H1 (cell line): Measurements from ENCODE around the gene MED12L. TPM values are rescaled to one million over a fixed set of nuclear protein-coding genes. Genes with fewer than 3 reads are reported as not detected.

Experiments used
- ATF2 ChIP-seq: IDR thresholded peaks from 2 replicates; pipeline ENCODE4 v1.6.1; 2012; ENCODE audit warnings: low read length, inconsistent platforms
- CHD2 ChIP-seq: IDR thresholded peaks from 2 replicates; pipeline ENCODE4 v1.6.1; 2012; ENCODE audit warnings: low read length, improper control_type of control experiment
- EZH2 ChIP-seq: fragments of 200-600 bp; sonication (generic); IDR thresholded peaks from 2 replicates; pipeline ENCODE4 v1.7.1; 2012; ENCODE audit warnings: low read depth, mild to moderate bottlenecking, moderate library complexity, low read length, inconsistent platforms; ENCODE audit not compliant: severe bottlenecking
- KDM5A ChIP-seq: fragments of 200-600 bp; IDR thresholded peaks from 2 replicates; pipeline ENCODE4 v1.7.1; 2012; ENCODE audit warnings: mild to moderate bottlenecking, low read length, inconsistent platforms, mixed read lengths
- TBP ChIP-seq: IDR thresholded peaks from 2 replicates; pipeline ENCODE4 v1.6.1; 2011; ENCODE audit warnings: low read depth, low read length, improper control_type of control experiment
- YY1 ChIP-seq: IDR thresholded peaks from 2 replicates; pipeline ENCODE4 v1.6.1; 2011; ENCODE audit warnings: low read depth, mild to moderate bottlenecking, low read length
- ZNF274 ChIP-seq: IDR thresholded peaks from 2 replicates; pipeline ENCODE4 v1.7.0; 2012; ENCODE audit warnings: low read length, borderline replicate concordance; ENCODE audit errors: extremely low read depth
- polyA plus RNA-seq, 7 experiments: library from polyadenylated mRNA; depleted of rRNA in 3 of 7; stranded (reverse) in 5 of 7; unstranded in 2 of 7; fragments of >200 nt in 5 of 7; fragments of 200-250 nt in 2 of 7; gene quantifications; 1 replicate in 5 of 7; 2 replicates in 1 of 7; 4 replicates in 1 of 7; pipeline versions ENCODE4 v1.2.1 to v1.2.3, GENCODE V29; 2011 to 2013; ENCODE audit warnings: missing spikeins in 2 of 7, mixed read lengths in 2 of 7
- total RNA-seq: library from RNA; stranded (reverse); fragmentation: NEBNext Ultra II Directional; extraction: Animal tissue kit (Norgen Biotek cat#: 25700); gene quantifications from 2 replicates; pipeline ENCODE4 v1.2.1, GENCODE V29; 2021
- TF ChIP-seq, protein P1 (sequence below): fragments of 300-600 bp; sonication (generic); IDR thresholded peaks from 2 replicates; pipeline ENCODE4 v1.7.1; 2012; ENCODE audit warnings: low read length, moderate library complexity, mild to moderate bottlenecking, inconsistent platforms; ENCODE audit not compliant: insufficient replicate concordance

MED12L gene
- total and polyA plus RNA-seq, 2 of the 8 experiments (the other 6 are each of a cell fraction or from before 2014, with no cell fraction given), result 3.6 to 26.2 TPM

GRCh38 chr3:151216641-151217607 is 131.5 kb downstream of the MED12L start (continued):
- no peak for TF ChIP-seq KDM5A
- no peak for TF ChIP-seq YY1
- no peak for TF ChIP-seq ZNF274
- TF ChIP-seq CHD2, result no peak
- no peak for TF ChIP-seq ATF2
- TF ChIP-seq, protein P1, sequence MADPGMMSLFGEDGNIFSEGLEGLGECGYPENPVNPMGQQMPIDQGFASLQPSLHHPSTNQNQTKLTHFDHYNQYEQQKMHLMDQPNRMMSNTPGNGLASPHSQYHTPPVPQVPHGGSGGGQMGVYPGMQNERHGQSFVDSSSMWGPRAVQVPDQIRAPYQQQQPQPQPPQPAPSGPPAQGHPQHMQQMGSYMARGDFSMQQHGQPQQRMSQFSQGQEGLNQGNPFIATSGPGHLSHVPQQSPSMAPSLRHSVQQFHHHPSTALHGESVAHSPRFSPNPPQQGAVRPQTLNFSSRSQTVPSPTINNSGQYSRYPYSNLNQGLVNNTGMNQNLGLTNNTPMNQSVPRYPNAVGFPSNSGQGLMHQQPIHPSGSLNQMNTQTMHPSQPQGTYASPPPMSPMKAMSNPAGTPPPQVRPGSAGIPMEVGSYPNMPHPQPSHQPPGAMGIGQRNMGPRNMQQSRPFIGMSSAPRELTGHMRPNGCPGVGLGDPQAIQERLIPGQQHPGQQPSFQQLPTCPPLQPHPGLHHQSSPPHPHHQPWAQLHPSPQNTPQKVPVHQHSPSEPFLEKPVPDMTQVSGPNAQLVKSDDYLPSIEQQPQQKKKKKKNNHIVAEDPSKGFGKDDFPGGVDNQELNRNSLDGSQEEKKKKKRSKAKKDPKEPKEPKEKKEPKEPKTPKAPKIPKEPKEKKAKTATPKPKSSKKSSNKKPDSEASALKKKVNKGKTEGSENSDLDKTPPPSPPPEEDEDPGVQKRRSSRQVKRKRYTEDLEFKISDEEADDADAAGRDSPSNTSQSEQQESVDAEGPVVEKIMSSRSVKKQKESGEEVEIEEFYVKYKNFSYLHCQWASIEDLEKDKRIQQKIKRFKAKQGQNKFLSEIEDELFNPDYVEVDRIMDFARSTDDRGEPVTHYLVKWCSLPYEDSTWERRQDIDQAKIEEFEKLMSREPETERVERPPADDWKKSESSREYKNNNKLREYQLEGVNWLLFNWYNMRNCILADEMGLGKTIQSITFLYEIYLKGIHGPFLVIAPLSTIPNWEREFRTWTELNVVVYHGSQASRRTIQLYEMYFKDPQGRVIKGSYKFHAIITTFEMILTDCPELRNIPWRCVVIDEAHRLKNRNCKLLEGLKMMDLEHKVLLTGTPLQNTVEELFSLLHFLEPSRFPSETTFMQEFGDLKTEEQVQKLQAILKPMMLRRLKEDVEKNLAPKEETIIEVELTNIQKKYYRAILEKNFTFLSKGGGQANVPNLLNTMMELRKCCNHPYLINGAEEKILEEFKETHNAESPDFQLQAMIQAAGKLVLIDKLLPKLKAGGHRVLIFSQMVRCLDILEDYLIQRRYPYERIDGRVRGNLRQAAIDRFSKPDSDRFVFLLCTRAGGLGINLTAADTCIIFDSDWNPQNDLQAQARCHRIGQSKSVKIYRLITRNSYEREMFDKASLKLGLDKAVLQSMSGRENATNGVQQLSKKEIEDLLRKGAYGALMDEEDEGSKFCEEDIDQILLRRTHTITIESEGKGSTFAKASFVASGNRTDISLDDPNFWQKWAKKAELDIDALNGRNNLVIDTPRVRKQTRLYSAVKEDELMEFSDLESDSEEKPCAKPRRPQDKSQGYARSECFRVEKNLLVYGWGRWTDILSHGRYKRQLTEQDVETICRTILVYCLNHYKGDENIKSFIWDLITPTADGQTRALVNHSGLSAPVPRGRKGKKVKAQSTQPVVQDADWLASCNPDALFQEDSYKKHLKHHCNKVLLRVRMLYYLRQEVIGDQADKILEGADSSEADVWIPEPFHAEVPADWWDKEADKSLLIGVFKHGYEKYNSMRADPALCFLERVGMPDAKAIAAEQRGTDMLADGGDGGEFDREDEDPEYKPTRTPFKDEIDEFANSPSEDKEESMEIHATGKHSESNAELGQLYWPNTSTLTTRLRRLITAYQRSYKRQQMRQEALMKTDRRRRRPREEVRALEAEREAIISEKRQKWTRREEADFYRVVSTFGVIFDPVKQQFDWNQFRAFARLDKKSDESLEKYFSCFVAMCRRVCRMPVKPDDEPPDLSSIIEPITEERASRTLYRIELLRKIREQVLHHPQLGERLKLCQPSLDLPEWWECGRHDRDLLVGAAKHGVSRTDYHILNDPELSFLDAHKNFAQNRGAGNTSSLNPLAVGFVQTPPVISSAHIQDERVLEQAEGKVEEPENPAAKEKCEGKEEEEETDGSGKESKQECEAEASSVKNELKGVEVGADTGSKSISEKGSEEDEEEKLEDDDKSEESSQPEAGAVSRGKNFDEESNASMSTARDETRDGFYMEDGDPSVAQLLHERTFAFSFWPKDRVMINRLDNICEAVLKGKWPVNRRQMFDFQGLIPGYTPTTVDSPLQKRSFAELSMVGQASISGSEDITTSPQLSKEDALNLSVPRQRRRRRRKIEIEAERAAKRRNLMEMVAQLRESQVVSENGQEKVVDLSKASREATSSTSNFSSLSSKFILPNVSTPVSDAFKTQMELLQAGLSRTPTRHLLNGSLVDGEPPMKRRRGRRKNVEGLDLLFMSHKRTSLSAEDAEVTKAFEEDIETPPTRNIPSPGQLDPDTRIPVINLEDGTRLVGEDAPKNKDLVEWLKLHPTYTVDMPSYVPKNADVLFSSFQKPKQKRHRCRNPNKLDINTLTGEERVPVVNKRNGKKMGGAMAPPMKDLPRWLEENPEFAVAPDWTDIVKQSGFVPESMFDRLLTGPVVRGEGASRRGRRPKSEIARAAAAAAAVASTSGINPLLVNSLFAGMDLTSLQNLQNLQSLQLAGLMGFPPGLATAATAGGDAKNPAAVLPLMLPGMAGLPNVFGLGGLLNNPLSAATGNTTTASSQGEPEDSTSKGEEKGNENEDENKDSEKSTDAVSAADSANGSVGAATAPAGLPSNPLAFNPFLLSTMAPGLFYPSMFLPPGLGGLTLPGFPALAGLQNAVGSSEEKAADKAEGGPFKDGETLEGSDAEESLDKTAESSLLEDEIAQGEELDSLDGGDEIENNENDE, result no peak
- TF ChIP-seq TBP, result no peak
- TF ChIP-seq EZH2, result no peak
